LNCaP clone FGC (cell line): ENCODE measurements around the gene AP2A2.

ENCODE experiments used
- DNase-seq: peaks from one replicate; pipeline ENCODE4 v3.0.0-alpha.2; 2011; ENCODE audit warnings: low read depth
- H3K4me3 ChIP-seq: 2 replicates; pipeline ENCODE4 v1.5.1; 2011; ENCODE audit warnings: mild to moderate bottlenecking, low read depth, low read length, control low read depth
- TF ChIP-seq, protein P1 (sequence below): IDR thresholded peaks from 2 replicates; pipeline ENCODE4 v1.5.1; 2012; ENCODE audit warnings: mild to moderate bottlenecking; ENCODE audit not compliant: control insufficient read depth, insufficient read depth; ENCODE audit errors: extremely low read depth

The AP2A2 gene

DNA sequence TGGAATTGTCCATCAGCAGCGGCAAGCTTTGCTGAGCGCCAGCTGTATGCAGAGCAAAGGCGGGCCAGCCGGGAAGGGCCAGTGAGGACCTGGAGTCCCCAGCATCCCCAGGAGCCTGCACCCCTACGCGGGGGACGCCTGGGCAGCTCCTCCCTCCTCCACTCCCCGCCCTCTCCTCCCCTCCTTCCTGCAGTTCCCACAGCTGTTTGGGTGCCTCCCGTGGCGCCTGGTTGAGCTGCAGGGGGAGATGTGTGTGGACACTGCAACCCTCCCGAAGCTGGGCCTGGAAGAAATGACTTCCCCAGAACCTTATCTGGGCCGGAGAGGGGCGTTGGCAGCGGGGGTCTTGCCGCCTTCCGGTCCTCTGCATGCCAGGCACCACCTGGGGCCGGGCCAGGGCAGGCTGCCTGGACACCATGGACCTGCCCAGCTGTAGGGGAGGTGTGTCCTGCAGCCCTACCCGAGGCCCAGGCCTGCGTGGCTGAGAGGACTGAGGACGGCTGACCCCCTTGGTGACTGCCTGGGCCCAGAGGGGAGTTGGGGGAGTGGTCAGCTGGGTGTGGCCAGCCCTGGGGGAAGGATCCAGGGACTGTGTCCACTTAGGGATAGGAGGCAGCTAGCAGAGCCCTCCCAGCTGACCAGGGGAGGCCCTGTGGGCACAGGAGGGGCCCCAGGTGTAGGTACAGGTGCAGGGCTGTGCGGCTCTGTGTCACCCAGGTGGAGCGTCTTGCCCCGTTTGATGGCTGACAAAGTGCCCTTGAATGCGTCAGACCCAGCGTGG lies 127.6 kb downstream of the AP2A2 start:
- TF ChIP-seq, protein P1, sequence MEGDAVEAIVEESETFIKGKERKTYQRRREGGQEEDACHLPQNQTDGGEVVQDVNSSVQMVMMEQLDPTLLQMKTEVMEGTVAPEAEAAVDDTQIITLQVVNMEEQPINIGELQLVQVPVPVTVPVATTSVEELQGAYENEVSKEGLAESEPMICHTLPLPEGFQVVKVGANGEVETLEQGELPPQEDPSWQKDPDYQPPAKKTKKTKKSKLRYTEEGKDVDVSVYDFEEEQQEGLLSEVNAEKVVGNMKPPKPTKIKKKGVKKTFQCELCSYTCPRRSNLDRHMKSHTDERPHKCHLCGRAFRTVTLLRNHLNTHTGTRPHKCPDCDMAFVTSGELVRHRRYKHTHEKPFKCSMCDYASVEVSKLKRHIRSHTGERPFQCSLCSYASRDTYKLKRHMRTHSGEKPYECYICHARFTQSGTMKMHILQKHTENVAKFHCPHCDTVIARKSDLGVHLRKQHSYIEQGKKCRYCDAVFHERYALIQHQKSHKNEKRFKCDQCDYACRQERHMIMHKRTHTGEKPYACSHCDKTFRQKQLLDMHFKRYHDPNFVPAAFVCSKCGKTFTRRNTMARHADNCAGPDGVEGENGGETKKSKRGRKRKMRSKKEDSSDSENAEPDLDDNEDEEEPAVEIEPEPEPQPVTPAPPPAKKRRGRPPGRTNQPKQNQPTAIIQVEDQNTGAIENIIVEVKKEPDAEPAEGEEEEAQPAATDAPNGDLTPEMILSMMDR, result no peak
- no peak overlapping the region for H3K4me3 ChIP-seq
- DNase-seq, result no peak

DNA sequence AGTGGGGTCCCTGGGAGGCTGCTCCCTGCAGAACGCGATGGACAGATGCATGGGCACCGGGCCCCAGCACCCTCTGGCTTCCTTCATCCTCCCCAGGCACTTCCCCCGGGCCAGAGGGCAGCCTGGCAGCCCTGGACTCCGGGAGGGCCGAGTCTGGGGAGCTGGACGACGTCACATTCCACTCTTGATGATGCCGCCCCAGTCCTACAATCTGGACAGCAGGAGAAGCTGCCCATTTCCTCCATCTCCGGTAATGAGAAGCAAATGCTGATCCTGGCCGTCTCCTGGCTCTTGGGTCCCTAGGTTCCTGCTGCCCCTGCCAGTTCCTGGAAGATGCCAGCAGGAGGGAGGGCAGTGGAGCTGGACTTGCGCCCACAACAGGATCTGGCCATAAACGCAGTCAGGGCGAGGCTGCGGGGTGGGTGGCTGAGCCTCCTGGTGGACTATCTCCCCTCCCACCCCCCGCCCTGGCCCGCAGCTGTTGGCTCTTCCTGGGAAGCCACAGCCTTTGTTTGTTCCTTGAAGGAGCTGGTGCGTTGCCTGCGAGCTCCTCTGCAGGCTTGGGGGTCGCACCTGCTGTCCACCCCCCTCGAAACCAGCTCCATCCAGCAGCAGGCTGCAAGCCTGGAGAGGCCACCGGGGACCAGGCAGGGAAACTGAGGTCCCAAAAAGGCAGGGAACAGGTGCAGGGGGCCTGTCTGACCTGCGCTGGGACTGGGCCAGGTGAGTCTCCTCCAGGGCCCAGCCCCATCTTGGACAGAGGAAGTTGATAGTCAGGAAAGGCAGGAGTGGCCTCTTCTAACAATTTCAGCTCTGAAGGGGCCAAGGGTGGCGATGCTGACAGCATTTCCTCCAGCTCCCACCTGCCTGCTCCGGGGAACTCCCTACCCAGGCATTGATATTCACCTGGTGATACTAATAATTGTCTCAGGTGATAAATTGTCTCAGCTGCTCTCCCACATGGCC lies 128.8 kb downstream of the AP2A2 start:
- DNase-seq, result peak; percentile 90
- TF ChIP-seq, protein P1, result peak; percentile 9; the same call in 1 of the 2 replicates
- H3K4me3 ChIP-seq, result peak overlapping the region; percentile 38

DNA sequence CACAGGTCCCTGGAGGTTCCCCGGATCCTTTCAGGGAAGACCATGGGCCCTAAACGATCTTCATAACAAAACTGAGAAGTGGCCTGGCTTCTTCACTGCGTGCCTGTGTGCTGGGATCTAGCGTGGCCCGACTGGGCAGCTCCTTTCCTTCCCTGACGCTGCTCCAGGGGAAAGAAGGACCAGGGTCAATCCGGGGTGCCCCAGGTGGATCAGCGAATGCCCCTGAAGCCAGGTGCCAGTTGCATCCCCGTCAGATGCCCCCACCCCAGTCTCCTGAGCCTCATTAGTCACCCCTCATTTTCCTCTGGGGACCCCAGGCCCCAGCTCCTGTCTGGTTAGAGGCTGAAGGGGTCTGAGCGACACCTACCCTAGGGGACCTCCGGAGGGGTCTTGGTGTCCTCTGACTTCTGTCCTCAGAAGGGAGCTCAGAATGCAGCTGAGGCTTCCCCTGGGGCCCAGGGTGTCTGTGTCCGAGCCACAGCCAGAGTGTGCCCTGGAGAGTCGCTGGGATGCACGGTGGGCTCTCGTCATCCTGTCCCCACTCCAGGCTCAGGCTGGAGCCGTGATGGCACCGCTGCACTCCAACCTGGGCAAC lies 129.5 kb downstream of the AP2A2 start:
- peak overlapping the region; percentile 38; the same call in 1 of the 2 replicates for H3K4me3 ChIP-seq
- DNase-seq, result no peak
- TF ChIP-seq, protein P1, result no peak

DNA sequence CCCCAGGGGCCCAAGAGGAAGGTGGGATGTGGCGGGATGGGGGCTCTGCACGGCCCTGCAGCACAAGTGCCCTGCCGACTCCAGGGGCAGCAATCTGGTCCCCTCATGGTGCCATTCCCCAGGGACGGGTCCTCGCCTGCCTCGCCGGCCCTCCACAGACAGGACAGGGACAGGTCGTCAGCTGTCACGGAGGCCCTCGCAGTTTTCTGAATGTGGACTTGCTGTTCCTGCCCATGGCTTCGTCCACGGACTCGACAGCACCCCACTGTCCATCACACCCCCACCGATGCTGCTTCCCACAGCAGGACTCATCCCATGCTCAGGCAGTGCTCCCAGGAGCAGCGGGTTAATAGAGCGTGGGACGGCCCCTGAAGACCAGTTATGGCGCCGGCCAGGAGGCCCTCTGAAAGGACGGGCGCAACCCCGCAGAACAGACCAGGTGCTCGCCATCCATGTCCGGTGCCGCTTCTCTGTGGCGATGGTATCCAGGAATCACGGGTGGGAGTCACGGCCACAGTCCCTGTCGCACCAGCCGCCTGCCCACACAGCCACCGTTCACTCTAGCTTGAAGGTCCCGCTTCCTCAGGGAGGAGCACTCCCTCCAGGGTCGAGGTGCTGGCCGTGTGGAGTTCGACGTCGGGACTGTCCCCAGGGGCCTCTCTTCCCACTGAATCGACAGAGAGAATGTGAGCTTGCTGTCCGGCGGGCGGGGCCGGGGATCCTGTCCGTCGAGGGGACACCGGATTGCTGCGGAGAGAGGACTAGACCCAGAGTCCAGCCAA lies 130.5 kb downstream of the AP2A2 start:
- TF ChIP-seq, protein P1, result no peak

DNA sequence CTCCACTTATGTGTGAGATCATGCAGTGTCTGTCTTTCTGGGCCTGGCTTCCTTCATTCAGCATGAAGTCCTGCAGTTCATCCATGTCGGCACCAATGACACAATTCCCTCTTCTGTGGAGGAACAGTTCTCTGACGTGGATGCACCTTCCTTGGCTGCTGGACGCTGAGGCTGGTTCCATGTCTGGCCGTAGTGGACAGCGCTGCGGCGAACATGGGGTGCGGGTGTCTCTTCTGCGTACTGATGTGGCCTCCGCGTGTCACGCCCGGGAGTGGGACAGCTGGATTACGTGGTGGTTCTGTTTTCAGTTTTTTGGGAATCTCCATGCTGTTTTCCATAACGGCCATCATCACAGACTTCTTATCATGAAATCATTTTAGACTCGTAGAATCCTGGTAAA lies 132.1 kb downstream of the AP2A2 start:
- TF ChIP-seq, protein P1, result no peak
- H3K4me3 ChIP-seq, result no peak overlapping the region
- no peak for DNase-seq

More for the DNA sequence above, 130.5 kb downstream of the AP2A2 start:
- no peak overlapping the region for H3K4me3 ChIP-seq
- no peak for DNase-seq

DNA sequence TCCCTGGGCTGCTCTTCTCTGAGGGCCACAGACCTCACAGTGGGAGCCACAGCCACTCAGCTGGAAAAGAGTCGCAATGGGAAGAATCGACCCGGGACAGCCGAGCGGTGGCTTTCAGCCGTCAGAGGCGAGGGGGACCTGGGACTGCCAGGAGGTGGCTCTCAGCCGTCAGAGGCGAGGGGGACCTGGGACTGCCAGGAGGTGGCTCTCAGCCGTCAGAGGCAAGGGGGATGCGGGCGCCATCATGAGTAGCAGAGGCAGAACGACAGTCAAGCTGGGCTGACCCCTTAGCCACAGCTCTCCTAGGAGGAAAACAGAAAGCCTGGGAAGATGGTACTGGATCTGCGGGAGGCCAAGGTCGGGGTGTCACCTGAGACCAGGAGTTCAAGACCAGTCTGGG lies 134.1 kb downstream of the AP2A2 start:
- TF ChIP-seq, protein P1, result no peak
- no peak overlapping the region for H3K4me3 ChIP-seq
- no peak for DNase-seq
